WTC11 (cell line): ENCODE results near the gene MYO9A.

ENCODE experiments used
- CREB1 ChIP-seq: sonication (generic); formaldehyde crosslinking; IDR thresholded peaks from 2 replicates; pipeline ENCODE4 v1.8.0; 2023; ENCODE audit warnings: mild to moderate bottlenecking, missing genetic modification reagents
- CTCF ChIP-seq: fragments of 200-600 bp; IDR thresholded peaks from 2 replicates; pipeline ENCODE4 v1.8.0; 2022; ENCODE audit warnings: antibody characterized with exemption
- ESRRA ChIP-seq: sonication (generic); formaldehyde crosslinking; IDR thresholded peaks from 2 replicates; pipeline ENCODE4 v1.8.1; 2022; ENCODE audit warnings: mild to moderate bottlenecking, missing genetic modification reagents, borderline replicate concordance
- FOXJ3 ChIP-seq: sonication (generic); formaldehyde crosslinking; IDR thresholded peaks from 2 replicates; pipeline ENCODE4 v1.9.0; 2021; ENCODE audit warnings: missing genetic modification reagents, mild to moderate bottlenecking, borderline replicate concordance
- MAX ChIP-seq: sonication (generic); formaldehyde crosslinking; IDR thresholded peaks from 2 replicates; pipeline ENCODE4 v1.8.0; 2022; ENCODE audit warnings: mild to moderate bottlenecking, missing genetic modification reagents
- TF ChIP-seq, protein P1 (sequence below): sonication (generic); formaldehyde crosslinking; IDR thresholded peaks from 2 replicates; pipeline ENCODE4 v1.8.1; 2023; ENCODE audit warnings: mild to moderate bottlenecking, missing genetic modification reagents, moderate library complexity
- TF ChIP-seq, protein P2 (sequence below): sonication (generic); formaldehyde crosslinking; IDR thresholded peaks from 2 replicates; pipeline ENCODE4 v1.8.1; 2022; ENCODE audit warnings: mild to moderate bottlenecking, missing genetic modification reagents, moderate library complexity, borderline replicate concordance

- no peak for TF ChIP-seq CTCF
- no peak for TF ChIP-seq FOXJ3 (CRISPR knock-in tag)
- no peak for TF ChIP-seq CREB1 (CRISPR knock-in tag)
- TF ChIP-seq, protein P1, sequence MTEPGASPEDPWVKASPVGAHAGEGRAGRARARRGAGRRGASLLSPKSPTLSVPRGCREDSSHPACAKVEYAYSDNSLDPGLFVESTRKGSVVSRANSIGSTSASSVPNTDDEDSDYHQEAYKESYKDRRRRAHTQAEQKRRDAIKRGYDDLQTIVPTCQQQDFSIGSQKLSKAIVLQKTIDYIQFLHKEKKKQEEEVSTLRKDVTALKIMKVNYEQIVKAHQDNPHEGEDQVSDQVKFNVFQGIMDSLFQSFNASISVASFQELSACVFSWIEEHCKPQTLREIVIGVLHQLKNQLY: no peak
- TF ChIP-seq, protein P2, sequence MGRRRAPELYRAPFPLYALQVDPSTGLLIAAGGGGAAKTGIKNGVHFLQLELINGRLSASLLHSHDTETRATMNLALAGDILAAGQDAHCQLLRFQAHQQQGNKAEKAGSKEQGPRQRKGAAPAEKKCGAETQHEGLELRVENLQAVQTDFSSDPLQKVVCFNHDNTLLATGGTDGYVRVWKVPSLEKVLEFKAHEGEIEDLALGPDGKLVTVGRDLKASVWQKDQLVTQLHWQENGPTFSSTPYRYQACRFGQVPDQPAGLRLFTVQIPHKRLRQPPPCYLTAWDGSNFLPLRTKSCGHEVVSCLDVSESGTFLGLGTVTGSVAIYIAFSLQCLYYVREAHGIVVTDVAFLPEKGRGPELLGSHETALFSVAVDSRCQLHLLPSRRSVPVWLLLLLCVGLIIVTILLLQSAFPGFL: no peak
- no peak for TF ChIP-seq ESRRA (CRISPR knock-in tag)
- TF ChIP-seq MAX (CRISPR knock-in tag): no peak
Observed at GRCh38 chr15:71974211-71974610, 143.7 kb downstream of the MYO9A start.
